Psoas muscle (tissue), 8 donors: ENCODE measurements around the gene SEMA3D. TPM values are rescaled to one million over a fixed set of nuclear protein-coding genes. Genes with fewer than 3 reads are reported as not detected.

ENCODE experiments used
- ATAC-seq, 4 donors: fragments of 200-7000 bp; cut with Tn5 transposase; one replicate each; pipeline ENCODE4 v1.9.1; 2020; ENCODE audit warnings: moderate library complexity in 3 of 4, mild to moderate bottlenecking in 2 of 4
- DNase-seq, 2 donors: peaks; one replicate each; pipeline ENCODE4 v3.0.0-alpha.2; 2020
- H3K27ac ChIP-seq: fragments of 200-600 bp; one replicate; pipeline ENCODE4 v1.8.0; 2022
- H3K27me3 ChIP-seq, 3 donors: fragments of 200-600 bp in 1 of 3; one replicate each; pipeline versions ENCODE4 v1.6.1 to v1.8.0; 2013 to 2022; ENCODE audit warnings: low read length in 2 of 3, mild to moderate bottlenecking in 2 of 3, moderate library complexity in 1 of 3; ENCODE audit not compliant: insufficient read depth in 3 of 3
- H3K36me3 ChIP-seq, 2 donors: fragments of 200-600 bp in 1 of 2; one replicate each; pipeline versions ENCODE4 v1.6.1 to v1.8.0; 2013 to 2022; ENCODE audit warnings: low read depth in 1 of 2, mild to moderate bottlenecking in 1 of 2, moderate library complexity in 1 of 2; ENCODE audit not compliant: insufficient read depth in 1 of 2
- H3K4me1 ChIP-seq: fragments of 200-600 bp; one replicate; pipeline ENCODE4 v1.8.0; 2022
- H3K4me3 ChIP-seq: fragments of 200-600 bp; one replicate; pipeline ENCODE4 v1.8.0; 2022; ENCODE audit warnings: mild to moderate bottlenecking
- H3K9me3 ChIP-seq: fragments of 200-600 bp; one replicate; pipeline ENCODE4 v1.8.0; 2022
- WGBS, 3 donors: extraction: QIAGEN DNeasy Blood & Tissue Kit; methylation state at CpG; one replicate each; pipeline versions ENCODE4 v1.1.6 to v1.1.7; 2013; 5-methylcytosine and 5-hydroxymethylcytosine counted together
- intact Hi-C, 2 donors: fragments of 100-400 bp; cut with DNase I; formaldehyde crosslinking; loops; one replicate each; pipeline versions ENCODE4 v1.11.0 to v1.14.2; 2022
- polyA plus RNA-seq, 3 donors: library from polyadenylated mRNA; stranded (reverse); fragments of 200-250 nt; gene quantifications; one replicate each; pipeline ENCODE4 v1.2.3, GENCODE V29; 2013
- total RNA-seq, 4 donors: library from RNA; stranded (reverse); fragmentation: NEBNext Ultra II Directional in 2 of 4; extraction: Animal tissue kit (Norgen Biotek cat#: 25700) in 2 of 4; gene quantifications; one replicate each; pipeline versions ENCODE4 v1.2.1 to v1.2.4, GENCODE V29; 2021 to 2023
- TF ChIP-seq, protein P1 (sequence below): fragments of 200-600 bp; IDR thresholded peaks from one replicate; pipeline ENCODE4 v1.8.0; 2022; ENCODE audit warnings: antibody characterized with exemption
- donor health status: healthy with polysubstance abuse.
- donor health status: DM: no; HTN: no; CAD: no; lungs with moderate emphysema.
- donor health status: Bipolar disorder and iron deficiency.
- donor health status: healthy.
- donor health status: DM: yes; HTN: yes; CAD: no.
- donor health status: DM: no; HTN: no; CAD: no.
- donor health status: DM: no; HTN: no; CAD: no.
- donor health status: DM: yes; HTN: yes; CAD: no.

SEMA3D gene
- total and polyA plus RNA-seq, 7 donors, result 0.01 to 0.28 (median 0.06) TPM; not detected in 1

GRCh38 chr7:84981055-84981976, 205.5 kb downstream of the SEMA3D start:
- Histone ChIP-seq H3K4me1 (no peaks in the 10 kb centered on the region), H3K4me3 (no peak overlapping the region), H3K27ac (no peak overlapping the region), H3K27me3 (no peaks in the 10 kb centered on the region), H3K9me3 (no peaks in the 10 kb centered on the region), H3K36me3 (no peaks in the 10 kb centered on the region)
- no peak for ATAC-seq
- TF ChIP-seq, protein P1, sequence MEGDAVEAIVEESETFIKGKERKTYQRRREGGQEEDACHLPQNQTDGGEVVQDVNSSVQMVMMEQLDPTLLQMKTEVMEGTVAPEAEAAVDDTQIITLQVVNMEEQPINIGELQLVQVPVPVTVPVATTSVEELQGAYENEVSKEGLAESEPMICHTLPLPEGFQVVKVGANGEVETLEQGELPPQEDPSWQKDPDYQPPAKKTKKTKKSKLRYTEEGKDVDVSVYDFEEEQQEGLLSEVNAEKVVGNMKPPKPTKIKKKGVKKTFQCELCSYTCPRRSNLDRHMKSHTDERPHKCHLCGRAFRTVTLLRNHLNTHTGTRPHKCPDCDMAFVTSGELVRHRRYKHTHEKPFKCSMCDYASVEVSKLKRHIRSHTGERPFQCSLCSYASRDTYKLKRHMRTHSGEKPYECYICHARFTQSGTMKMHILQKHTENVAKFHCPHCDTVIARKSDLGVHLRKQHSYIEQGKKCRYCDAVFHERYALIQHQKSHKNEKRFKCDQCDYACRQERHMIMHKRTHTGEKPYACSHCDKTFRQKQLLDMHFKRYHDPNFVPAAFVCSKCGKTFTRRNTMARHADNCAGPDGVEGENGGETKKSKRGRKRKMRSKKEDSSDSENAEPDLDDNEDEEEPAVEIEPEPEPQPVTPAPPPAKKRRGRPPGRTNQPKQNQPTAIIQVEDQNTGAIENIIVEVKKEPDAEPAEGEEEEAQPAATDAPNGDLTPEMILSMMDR, result no peak
- WGBS, 3 donors, result 62 to 70% (median 65%) methylated on average over 6 of the region's 6 CpGs
- no peak for DNase-seq
- intact Hi-C loops, result no loop called here

- Histone ChIP-seq H3K36me3 (no peaks in the 10 kb centered on the region), H3K27me3 (no peaks in the 10 kb centered on the region), H3K9me3 (no peaks in the 10 kb centered on the region), H3K27ac (no peak overlapping the region), H3K4me1 (no peaks in the 10 kb centered on the region), H3K4me3 (no peak overlapping the region)
- ATAC-seq (no peak), DNase-seq (no peak)
- intact Hi-C loops, result no loop called here
- TF ChIP-seq, protein P1, result no peak
- WGBS, 3 donors, result 9 to 19% (median 17%) methylated on average over 1 of the region's 1 CpG
Observed at GRCh38 chr7:84975586-84976185, 211.2 kb downstream of the SEMA3D start.

GRCh38 chr7:84971360-84971759, 215.5 kb downstream of the SEMA3D start:
- no peaks in the 10 kb centered on the region for H3K9me3 ChIP-seq
- H3K4me3 ChIP-seq, result no peak overlapping the region
- ATAC-seq (peak in 1 of 4 donors; percentile 38), DNase-seq (no peak)
- no peaks in the 10 kb centered on the region for H3K36me3 ChIP-seq
- TF ChIP-seq, protein P1, result no peak
- intact Hi-C loops, result no loop called here
- H3K4me1 ChIP-seq, result no peaks in the 10 kb centered on the region
- no peaks in the 10 kb centered on the region for H3K27me3 ChIP-seq
- WGBS, 3 donors, result 29 to 45% (median 36%) methylated on average over 1 of the region's 1 CpG
- H3K27ac ChIP-seq, result no peak overlapping the region

GRCh38 chr7:84970670-84971069, 216.2 kb downstream of the SEMA3D start:
- ATAC-seq (no peak), DNase-seq (no peak)

More at GRCh38 chr7:84970670-84971069, 216.2 kb downstream of the SEMA3D start:
- Histone ChIP-seq H3K9me3 (no peaks in the 10 kb centered on the region), H3K4me1 (no peaks in the 10 kb centered on the region), H3K27ac (no peak overlapping the region), H3K36me3 (no peaks in the 10 kb centered on the region), H3K4me3 (no peak overlapping the region), H3K27me3 (no peaks in the 10 kb centered on the region)
- intact Hi-C loops, result no loop called here
- TF ChIP-seq, protein P1, result no peak
